ENCODE measurements around the gene NFYC. TPM values are rescaled to one million over a fixed set of nuclear protein-coding genes. Genes with fewer than 3 reads are reported as not detected.

Gene NFYC
- total and polyA plus RNA-seq, 7 experiments from 2014 or later, result 36.2 to 88.5 (median 63.4) TPM

- no peak overlapping the region for H3K4me3 Mint-ChIP-seq
Observed at GRCh38 chr1:40650075-40650474, 41.4 kb upstream of the NFYC start.

GRCh38 chr1:40651138-40651857 is 40.2 kb upstream of the NFYC start:
- H3K36me3 Mint-ChIP-seq, result no peaks in the 10 kb centered on the region
- DNase-seq (no peak), ATAC-seq (no peak)
- H3K36me3 ChIP-seq (ENCODE audit: control insufficient read depth in 2 of 3, insufficient read depth in 3 of 3, low read length in 3 of 3), result no peaks in the 10 kb centered on the region
- H3K4me3 Mint-ChIP-seq, result no peak overlapping the region
- ChIA-PET POLR2A (no interaction called here), CTCF (no interaction called here)
- H3K4me1 Mint-ChIP-seq, result peaks cover 0 to 7% (median 4%) of the 10 kb centered on the region in 7 donors
- intact Hi-C loops (cut with micrococcal nuclease), result no loop called here
- H3K27ac ChIP-seq (ENCODE audit: low read depth, low read length), result no peak overlapping the region
- no peaks in the 10 kb centered on the region for H3K27me3 ChIP-seq (ENCODE audit: control insufficient read depth in 2 of 2, insufficient read depth in 2 of 2, low read length in 2 of 2)
- H3K9me3 ChIP-seq (ENCODE audit: control insufficient read depth in 2 of 3, low read length in 3 of 3), result no peaks in the 10 kb centered on the region
- H3K27me3 Mint-ChIP-seq, result peaks cover 2 to 15% (median 12%) of the 10 kb centered on the region in 5 donors
- H3K4me3 ChIP-seq (ENCODE audit: low read length), result no peak overlapping the region
- no peaks in the 10 kb centered on the region for H3K4me1 ChIP-seq (ENCODE audit: control insufficient read depth in 2 of 2, insufficient read depth in 2 of 2, low read length in 2 of 2)
- H3K9me3 Mint-ChIP-seq, result peaks cover 0 to 2% (median 0%) of the 10 kb centered on the region in 11 donors
- no peak overlapping the region for H3K27ac Mint-ChIP-seq

More at GRCh38 chr1:40650075-40650474, 41.4 kb upstream of the NFYC start:
- intact Hi-C loops (cut with micrococcal nuclease), result loop anchor here in 1 of 2 donors (1.0 kb wide), 1 partner anchor 200 kb away; no protein-coding TSS in a partner anchor
- ChIA-PET POLR2A (interaction anchor here (0.6 kb wide), 1 partner anchor 42 kb away, joined by 3 read pairs; no protein-coding TSS in a partner anchor), CTCF (no interaction called here)
- Histone ChIP-seq H3K4me3 (ENCODE audit: low read length) (no peak overlapping the region), H3K27ac (ENCODE audit: low read depth, low read length) (no peak overlapping the region), H3K9me3 (ENCODE audit: control insufficient read depth in 2 of 3, low read length in 3 of 3) (no peaks in the 10 kb centered on the region), H3K4me1 (ENCODE audit: control insufficient read depth in 2 of 2, insufficient read depth in 2 of 2, low read length in 2 of 2) (no peaks in the 10 kb centered on the region), H3K36me3 (ENCODE audit: control insufficient read depth in 2 of 3, insufficient read depth in 3 of 3, low read length in 3 of 3) (no peaks in the 10 kb centered on the region), H3K27me3 (ENCODE audit: control insufficient read depth in 2 of 2, insufficient read depth in 2 of 2, low read length in 2 of 2) (no peaks in the 10 kb centered on the region)
- H3K27me3 Mint-ChIP-seq, result peaks cover 2 to 16% (median 12%) of the 10 kb centered on the region in 5 donors
- no peaks in the 10 kb centered on the region for H3K36me3 Mint-ChIP-seq
- no peak for DNase-seq
- no peak for ATAC-seq
- peaks cover 0 to 7% (median 4%) of the 10 kb centered on the region in 7 donors for H3K4me1 Mint-ChIP-seq
- H3K9me3 Mint-ChIP-seq, result peaks cover 0 to 2% (median 0%) of the 10 kb centered on the region in 11 donors
- no peak overlapping the region for H3K27ac Mint-ChIP-seq

- Histone ChIP-seq H3K27me3 (ENCODE audit: control insufficient read depth in 2 of 2, insufficient read depth in 2 of 2, low read length in 2 of 2) (no peaks in the 10 kb centered on the region), H3K4me1 (ENCODE audit: control insufficient read depth in 2 of 2, insufficient read depth in 2 of 2, low read length in 2 of 2) (no peaks in the 10 kb centered on the region), H3K4me3 (ENCODE audit: low read length) (no peak overlapping the region), H3K9me3 (ENCODE audit: control insufficient read depth in 2 of 3, low read length in 3 of 3) (no peaks in the 10 kb centered on the region), H3K36me3 (ENCODE audit: control insufficient read depth in 2 of 3, insufficient read depth in 3 of 3, low read length in 3 of 3) (no peaks in the 10 kb centered on the region), H3K27ac (ENCODE audit: low read depth, low read length) (no peak overlapping the region)
- no peak overlapping the region for H3K4me3 Mint-ChIP-seq
- peaks cover 0 to 7% (median 4%) of the 10 kb centered on the region in 7 donors for H3K4me1 Mint-ChIP-seq
- ChIA-PET POLR2A (no interaction called here), CTCF (no interaction called here)
- ATAC-seq (no peak), DNase-seq (no peak)
- intact Hi-C loops (cut with micrococcal nuclease), result no loop called here
- H3K9me3 Mint-ChIP-seq, result peaks cover 0 to 2% (median 0%) of the 10 kb centered on the region in 11 donors
- no peak overlapping the region for H3K27ac Mint-ChIP-seq
- peaks cover 2 to 13% (median 9%) of the 10 kb centered on the region in 5 donors for H3K27me3 Mint-ChIP-seq
- no peaks in the 10 kb centered on the region for H3K36me3 Mint-ChIP-seq
Observed at GRCh38 chr1:40652468-40652867, 39.0 kb upstream of the NFYC start.

- H3K9me3 ChIP-seq (ENCODE audit: control insufficient read depth in 2 of 3, low read length in 3 of 3), result no peaks in the 10 kb centered on the region
- Mint-ChIP-seq H3K36me3 (no peaks in the 10 kb centered on the region), H3K4me1 (peaks cover 0 to 6% (median 4%) of the 10 kb centered on the region in 7 donors), H3K27me3 (peaks cover under 1 to 13% (median 9%) of the 10 kb centered on the region in 5 donors), H3K27ac (no peak overlapping the region), H3K9me3 (peaks cover 0 to 1% (median 0%) of the 10 kb centered on the region in 11 donors), H3K4me3 (no peak overlapping the region)
- no peaks in the 10 kb centered on the region for H3K4me1 ChIP-seq (ENCODE audit: control insufficient read depth in 2 of 2, insufficient read depth in 2 of 2, low read length in 2 of 2)
- ATAC-seq (no peak), DNase-seq (no peak)
- H3K27me3 ChIP-seq (ENCODE audit: control insufficient read depth in 2 of 2, insufficient read depth in 2 of 2, low read length in 2 of 2), result no peaks in the 10 kb centered on the region
- no peak overlapping the region for H3K27ac ChIP-seq (ENCODE audit: low read depth, low read length)
- H3K36me3 ChIP-seq (ENCODE audit: control insufficient read depth in 2 of 3, insufficient read depth in 3 of 3, low read length in 3 of 3), result no peaks in the 10 kb centered on the region
- CTCF ChIA-PET, result no interaction called here
- no peak overlapping the region for H3K4me3 ChIP-seq (ENCODE audit: low read length)
- POLR2A ChIA-PET, result no interaction called here
- intact Hi-C loops (cut with micrococcal nuclease), result no loop called here
Observed at GRCh38 chr1:40652979-40653378, 38.5 kb upstream of the NFYC start.

GRCh38 chr1:40653851-40654537 is 37.5 kb upstream of the NFYC start:
- H3K9me3 ChIP-seq (ENCODE audit: control insufficient read depth in 2 of 3, low read length in 3 of 3), result no peaks in the 10 kb centered on the region
- DNase-seq (no peak), ATAC-seq (no peak)
- no peaks in the 10 kb centered on the region for H3K27me3 ChIP-seq (ENCODE audit: control insufficient read depth in 2 of 2, insufficient read depth in 2 of 2, low read length in 2 of 2)
- H3K4me1 ChIP-seq (ENCODE audit: control insufficient read depth in 2 of 2, insufficient read depth in 2 of 2, low read length in 2 of 2), result no peaks in the 10 kb centered on the region
- Mint-ChIP-seq H3K9me3 (no peaks in the 10 kb centered on the region), H3K4me1 (peaks cover 0 to 6% (median 2%) of the 10 kb centered on the region in 7 donors), H3K36me3 (no peaks in the 10 kb centered on the region), H3K27ac (peak overlapping the region in 1 of 9 donors; percentile 1), H3K4me3 (no peak overlapping the region), H3K27me3 (peaks cover 3 to 11% (median 8%) of the 10 kb centered on the region in 5 donors)
- POLR2A ChIA-PET, result no interaction called here
- CTCF ChIA-PET, result no interaction called here
- H3K27ac ChIP-seq (ENCODE audit: low read depth, low read length), result no peak overlapping the region
- no peak overlapping the region for H3K4me3 ChIP-seq (ENCODE audit: low read length)
- no peaks in the 10 kb centered on the region for H3K36me3 ChIP-seq (ENCODE audit: control insufficient read depth in 2 of 3, insufficient read depth in 3 of 3, low read length in 3 of 3)
- intact Hi-C loops (cut with micrococcal nuclease), result no loop called here

GRCh38 chr1:40657046-40657445 is 34.5 kb upstream of the NFYC start:
- Mint-ChIP-seq H3K27me3 (peaks cover 5 to 9% (median 8%) of the 10 kb centered on the region in 5 donors), H3K4me3 (no peak overlapping the region), H3K9me3 (no peaks in the 10 kb centered on the region), H3K27ac (no peak overlapping the region), H3K36me3 (no peaks in the 10 kb centered on the region), H3K4me1 (peaks cover 0 to 6% (median 0%) of the 10 kb centered on the region in 7 donors)
- H3K27ac ChIP-seq (ENCODE audit: low read depth, low read length), result no peak overlapping the region
- POLR2A ChIA-PET, result no interaction called here
- no peaks in the 10 kb centered on the region for H3K4me1 ChIP-seq (ENCODE audit: control insufficient read depth in 2 of 2, insufficient read depth in 2 of 2, low read length in 2 of 2)
- H3K9me3 ChIP-seq (ENCODE audit: control insufficient read depth in 2 of 3, low read length in 3 of 3), result no peaks in the 10 kb centered on the region
- no peaks in the 10 kb centered on the region for H3K27me3 ChIP-seq (ENCODE audit: control insufficient read depth in 2 of 2, insufficient read depth in 2 of 2, low read length in 2 of 2)
- intact Hi-C loops (cut with micrococcal nuclease), result no loop called here
- ATAC-seq (no peak), DNase-seq (no peak)
- CTCF ChIA-PET, result no interaction called here
- H3K4me3 ChIP-seq (ENCODE audit: low read length), result no peak overlapping the region
- no peaks in the 10 kb centered on the region for H3K36me3 ChIP-seq (ENCODE audit: control insufficient read depth in 2 of 3, insufficient read depth in 3 of 3, low read length in 3 of 3)
